ENCODE measurements around the gene SLC17A9. TPM values are rescaled to one million over a fixed set of nuclear protein-coding genes. Genes with fewer than 3 reads are reported as not detected.

Gene SLC17A9
- polyA plus RNA-seq, 3 donors from 2014 or later: 0.95 to 3.5 (median 2.0) TPM

Other genes with a start within 250 kb of the SLC17A9 start
- not detected for gene NTSR1, start 243.9 kb upstream of the SLC17A9 start, polyA plus RNA-seq
- gene MRGBP, start 156.2 kb upstream of the SLC17A9 start, polyA plus RNA-seq: 10 to 100 TPM; 10.4 to 15.3 (median 12.5) TPM
- 10 to 100 TPM; 21.6 to 75.3 (median 31.3) TPM for gene OGFR, start 147.9 kb upstream of the SLC17A9 start, polyA plus RNA-seq
- under 1 TPM in 1 of 3 donors, not detected in 2; 0.87 TPM for gene COL9A3, start 135.7 kb upstream of the SLC17A9 start, polyA plus RNA-seq
- gene TCFL5, start 90.9 kb upstream of the SLC17A9 start, polyA plus RNA-seq: 1 to 10 TPM in 2 of 3 donors, under 1 TPM in 1; 0.63 to 2.1 (median 1.1) TPM
- 10 to 100 TPM; 23.1 to 48.8 (median 37.7) TPM for gene DIDO1, start 26.2 kb upstream of the SLC17A9 start, polyA plus RNA-seq
- 10 to 100 TPM; 20.7 to 26.8 (median 21.3) TPM for gene GID8, start 14.6 kb upstream of the SLC17A9 start, polyA plus RNA-seq
- not detected for gene BHLHE23, start 54.3 kb downstream of the SLC17A9 start, polyA plus RNA-seq